Measurements from ENCODE around the gene POLRMT. TPM values are rescaled to one million over a fixed set of nuclear protein-coding genes. Genes with fewer than 3 reads are reported as not detected.

POLRMT gene
- total and polyA plus RNA-seq, 4 donors, result 16.1 to 76.7 (median 38.4) TPM

GRCh38 chr19:625257-625656, 8.1 kb downstream of the POLRMT start:
- no peak overlapping the region for H3K9ac ChIP-seq (ENCODE audit: insufficient read depth in 1 of 2, low read length in 2 of 2)
- DNase-seq, result no peak
- peaks cover 0 to 2% (median 0%) of the 10 kb centered on the region in 4 donors for H3K9me3 ChIP-seq (ENCODE audit: control insufficient read depth in 4 of 4, insufficient read depth in 3 of 4, low read length in 3 of 4)
- H3K4me3 ChIP-seq, result no peak overlapping the region
- WGBS, 2 donors, result 94 to 95% methylated on average over 5 of the region's 5 CpGs
- no peaks in the 10 kb centered on the region for H3K27me3 ChIP-seq (ENCODE audit: control insufficient read depth in 3 of 3, insufficient read depth in 3 of 3, low read length in 2 of 3)
- H3K27ac ChIP-seq (ENCODE audit: low read depth in 1 of 2, low read length in 1 of 2), result no peak overlapping the region
- TF ChIP-seq CTCF (IDR thresholded peaks at IDR 0.05; ENCODE audit: control extremely low read depth, extremely low read depth), result no peak
- no peaks in the 10 kb centered on the region for H3K4me1 ChIP-seq (ENCODE audit: control insufficient read depth in 5 of 5, insufficient read depth in 5 of 5, low read length in 5 of 5)
- H3K36me3 ChIP-seq (ENCODE audit: control insufficient read depth in 4 of 4, insufficient read depth in 4 of 4, low read length in 4 of 4), result peaks cover 3 to 57% (median 5%) of the 10 kb centered on the region in 4 donors
- ATAC-seq (ENCODE audit: insufficient read depth, low FRiP score), result no peak

- ATAC-seq (ENCODE audit: insufficient read depth, low FRiP score), result no peak
- Histone ChIP-seq H3K27ac (ENCODE audit: low read depth in 1 of 2, low read length in 1 of 2) (no peak overlapping the region), H3K36me3 (ENCODE audit: control insufficient read depth in 4 of 4, insufficient read depth in 4 of 4, low read length in 4 of 4) (peaks cover 3 to 61% (median 6%) of the 10 kb centered on the region in 4 donors), H3K4me1 (ENCODE audit: control insufficient read depth in 5 of 5, insufficient read depth in 5 of 5, low read length in 5 of 5) (no peaks in the 10 kb centered on the region), H3K9ac (ENCODE audit: insufficient read depth in 1 of 2, low read length in 2 of 2) (no peak overlapping the region), H3K4me3 (no peak overlapping the region), H3K27me3 (ENCODE audit: control insufficient read depth in 3 of 3, insufficient read depth in 3 of 3, low read length in 2 of 3) (no peaks in the 10 kb centered on the region), H3K9me3 (ENCODE audit: control insufficient read depth in 4 of 4, insufficient read depth in 3 of 4, low read length in 3 of 4) (peaks cover 0 to 2% (median 0%) of the 10 kb centered on the region in 4 donors)
- WGBS, 2 donors, result 93 to 94% methylated on average over 24 of the region's 24 CpGs
- TF ChIP-seq CTCF (IDR thresholded peaks at IDR 0.05; ENCODE audit: control extremely low read depth, extremely low read depth), result no peak
- no peak for DNase-seq
Observed at GRCh38 chr19:624433-625109, 8.8 kb downstream of the POLRMT start.

GRCh38 chr19:623974-624373, 9.4 kb downstream of the POLRMT start:
- DNase-seq (no peak), ATAC-seq (ENCODE audit: insufficient read depth, low FRiP score) (no peak)
- H3K4me1 ChIP-seq (ENCODE audit: control insufficient read depth in 5 of 5, insufficient read depth in 5 of 5, low read length in 5 of 5), result no peaks in the 10 kb centered on the region
- no peaks in the 10 kb centered on the region for H3K27me3 ChIP-seq (ENCODE audit: control insufficient read depth in 3 of 3, insufficient read depth in 3 of 3, low read length in 2 of 3)
- TF ChIP-seq CTCF (IDR thresholded peaks at IDR 0.05; ENCODE audit: control extremely low read depth, extremely low read depth), result no peak
- H3K9me3 ChIP-seq (ENCODE audit: control insufficient read depth in 4 of 4, insufficient read depth in 3 of 4, low read length in 3 of 4), result peaks cover 0 to 6% (median 0%) of the 10 kb centered on the region in 4 donors
- H3K27ac ChIP-seq (ENCODE audit: low read depth in 1 of 2, low read length in 1 of 2), result no peak overlapping the region
- H3K4me3 ChIP-seq, result no peak overlapping the region
- no peak overlapping the region for H3K9ac ChIP-seq (ENCODE audit: insufficient read depth in 1 of 2, low read length in 2 of 2)
- 92 to 93% methylated on average over 24 of the region's 24 CpGs for WGBS, 2 donors
- H3K36me3 ChIP-seq (ENCODE audit: control insufficient read depth in 4 of 4, insufficient read depth in 4 of 4, low read length in 4 of 4), result peaks cover 5 to 62% (median 7%) of the 10 kb centered on the region in 4 donors
